SU-DHL-6 (cell line): Measurements from ENCODE around the gene VASP.

ENCODE experiments used
- H2AFZ ChIP-seq: fragments of 200-600 bp; sonication (generic); 2 replicates; pipeline ENCODE4 v1.6.1; 2014; ENCODE audit warnings: low read depth, mild to moderate bottlenecking, moderate library complexity, mixed read lengths, antibody characterized with exemption, low read length; ENCODE audit not compliant: severe bottlenecking
- H3F3A ChIP-seq: fragments of 200-600 bp; shearing (Covaris generic); 2 replicates; pipeline ENCODE4 v1.6.0; 2016; ENCODE audit warnings: antibody characterized with exemption, mild to moderate bottlenecking; ENCODE audit not compliant: insufficient read depth
- H3K27ac ChIP-seq: fragments of 200-600 bp; sonication (generic); 2 replicates; pipeline ENCODE4 v1.5.1; 2016; ENCODE audit warnings: low read depth, mild to moderate bottlenecking, low read length, moderate library complexity, mixed read lengths
- H3K27me3 ChIP-seq: fragments of 200-600 bp; sonication (generic), shearing (Covaris generic); 2 replicates; pipeline ENCODE4 v1.6.0; 2014; ENCODE audit warnings: mild to moderate bottlenecking, low read length
- H3K36me3 ChIP-seq: fragments of 200-600 bp; sonication (generic); 2 replicates; pipeline ENCODE4 v1.6.1; 2014; ENCODE audit warnings: mild to moderate bottlenecking, low read length, mixed read lengths
- H3K4me2 ChIP-seq: fragments of 300-600, 200-600 bp; shearing (Covaris generic), sonication (generic); 2 replicates; pipeline ENCODE4 v1.6.0; 2014; ENCODE audit warnings: low read length, low read depth, mild to moderate bottlenecking; ENCODE audit not compliant: poor library complexity, severe bottlenecking
- H3K4me3 ChIP-seq: fragments of 200-600 bp; sonication (generic); 2 replicates; pipeline ENCODE4 v1.5.1; 2014; ENCODE audit warnings: antibody characterized with exemption, low read length, mild to moderate bottlenecking, mixed read lengths; ENCODE audit not compliant: insufficient read depth, poor library complexity, severe bottlenecking
- H3K79me2 ChIP-seq: fragments of 200-600 bp; sonication (generic); 2 replicates; pipeline ENCODE4 v1.6.1; 2014; ENCODE audit warnings: mild to moderate bottlenecking, low read length, moderate library complexity; ENCODE audit not compliant: insufficient read depth
- H3K9ac ChIP-seq: fragments of 200-600 bp; sonication (generic); 2 replicates; pipeline ENCODE4 v1.7.0; 2014; ENCODE audit warnings: mild to moderate bottlenecking, low read length
- H3K9me2 ChIP-seq: fragments of 200-600 bp; sonication (generic); replicated peaks from 2 replicates; pipeline ENCODE4 v1.6.1; 2014; ENCODE audit warnings: low read length; ENCODE audit not compliant: insufficient read depth
- H3K9me3 ChIP-seq: fragments of 200-600 bp; sonication (generic); 2 replicates; pipeline ENCODE4 v1.6.1; 2014; ENCODE audit warnings: low read length, mixed read lengths; ENCODE audit not compliant: insufficient read depth
- H4K20me1 ChIP-seq: fragments of 200-600 bp; sonication (generic); 2 replicates; pipeline ENCODE4 v1.6.1; 2014; ENCODE audit warnings: low read depth, mild to moderate bottlenecking, antibody characterized with exemption, low read length, moderate library complexity, mixed read lengths
- CTCF ChIP-seq: fragments of 200-600 bp; sonication (generic); IDR thresholded peaks from one replicate; pipeline ENCODE4 v1.5.1; 2017; ENCODE audit warnings: antibody characterized with exemption, mild to moderate bottlenecking, low read length, moderate library complexity; ENCODE audit not compliant: insufficient read depth, poor library complexity, severe bottlenecking
- EZH2phosphoT487 ChIP-seq: fragments of 200-600 bp; sonication (generic), shearing (Covaris generic); conservative IDR thresholded peaks from 2 replicates; pipeline ENCODE4 v1.6.1; 2018; ENCODE audit warnings: mild to moderate bottlenecking, antibody characterized with exemption, low read length, moderate library complexity, mixed read lengths

Gene VASP

GRCh38 chr19:45526971-45527370, 19.7 kb downstream of the VASP start:
- no peaks in the 10 kb centered on the region for H4K20me1 ChIP-seq
- TF ChIP-seq EZH2phosphoT487 (no peak), CTCF (no peak)
- no peaks in the 10 kb centered on the region; the same call in 1 of the 2 replicates for H3F3A ChIP-seq
- no peak overlapping the region for H3K4me2 ChIP-seq
- H3K27me3 ChIP-seq: no peaks in the 10 kb centered on the region
- H3K79me2 ChIP-seq: no peaks in the 10 kb centered on the region
- no peak overlapping the region for H3K27ac ChIP-seq
- H2AFZ ChIP-seq: no peak overlapping the region
- H3K9ac ChIP-seq: no peak overlapping the region
- peaks cover 2% of the 10 kb centered on the region; the same call in 1 of the 2 replicates for H3K36me3 ChIP-seq
- H3K4me3 ChIP-seq: no peak overlapping the region
- no peaks in the 10 kb centered on the region for H3K9me2 ChIP-seq
- H3K9me3 ChIP-seq: no peaks in the 10 kb centered on the region

GRCh38 chr19:45527731-45528130, 20.5 kb downstream of the VASP start:
- H4K20me1 ChIP-seq: no peaks in the 10 kb centered on the region
- H3K9me2 ChIP-seq: no peaks in the 10 kb centered on the region
- no peaks in the 10 kb centered on the region for H3K9me3 ChIP-seq
- no peak for TF ChIP-seq CTCF
- no peak for TF ChIP-seq EZH2phosphoT487
- no peak overlapping the region for H3K27ac ChIP-seq
- no peak overlapping the region for H3K9ac ChIP-seq
- no peak overlapping the region for H3K4me3 ChIP-seq
- H3F3A ChIP-seq: no peaks in the 10 kb centered on the region; the same call in 1 of the 2 replicates
- H2AFZ ChIP-seq: no peak overlapping the region
- no peaks in the 10 kb centered on the region for H3K27me3 ChIP-seq
- H3K36me3 ChIP-seq: peaks cover 2% of the 10 kb centered on the region; the same call in 1 of the 2 replicates
- H3K4me2 ChIP-seq: no peak overlapping the region
- no peaks in the 10 kb centered on the region for H3K79me2 ChIP-seq

GRCh38 chr19:45528149-45528743, 21.0 kb downstream of the VASP start:
- Histone ChIP-seq H3K9me2 (no peaks in the 10 kb centered on the region), H3K36me3 (peaks cover 2% of the 10 kb centered on the region; the same call in 1 of the 2 replicates), H3K79me2 (no peaks in the 10 kb centered on the region), H4K20me1 (no peaks in the 10 kb centered on the region), H3K27ac (no peak overlapping the region), H3K27me3 (no peaks in the 10 kb centered on the region), H3K4me2 (no peak overlapping the region), H3K4me3 (no peak overlapping the region), H3K9ac (no peak overlapping the region), H3K9me3 (no peaks in the 10 kb centered on the region), H2AFZ (no peak overlapping the region), H3F3A (no peaks in the 10 kb centered on the region)
- TF ChIP-seq CTCF (no peak), EZH2phosphoT487 (no peak)
